GM13977 (cell line): ENCODE data around the gene FHL1.
"Not testable (repeated sequence)": the region's sequence is repeated elsewhere in the genome, so short reads cannot be mapped to it uniquely, and the experiment has no call there.

Source experiments
- DNase-seq: peaks from one replicate; pipeline ENCODE4 v3.0.0; 2012; ENCODE audit warnings: low spot score
- CTCF ChIP-seq: IDR thresholded peaks from 2 replicates; pipeline ENCODE4 v1.5.1; 2012; ENCODE audit warnings: mild to moderate bottlenecking, control low read depth; ENCODE audit not compliant: insufficient read depth; ENCODE audit errors: extremely low read depth, missing control alignments
- in situ Hi-C: fragments of 300-500 bp; cut with MboI; formaldehyde crosslinking; loops from one replicate; pipeline ENCODE4 v1.12.0; 2022; ENCODE audit warnings: low sequenced_read_pairs, low pct_unique_long_range_greater_than_20kb, mixed read lengths, inconsistent platforms; ENCODE audit not compliant: unreplicated experiment

Gene FHL1

DNA sequence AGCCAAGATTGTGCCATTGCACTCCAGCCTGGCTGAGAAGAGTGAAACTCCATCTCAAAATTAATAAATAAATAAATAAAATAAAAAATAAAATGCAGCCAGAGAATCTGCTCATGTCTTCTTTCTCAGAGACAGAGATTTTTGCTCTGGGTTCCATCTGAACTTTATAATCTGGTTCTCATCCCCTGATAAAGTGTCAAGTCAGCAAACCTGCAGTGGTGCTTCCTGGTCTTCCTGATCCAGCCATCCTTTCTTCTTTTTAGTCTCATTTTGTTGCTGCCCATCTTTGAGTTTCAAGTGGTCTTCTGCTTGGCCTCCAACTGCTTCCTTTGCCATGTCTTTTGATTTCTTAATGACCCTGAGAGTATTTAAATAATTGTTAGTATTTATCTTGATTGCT lies 79.7 kb downstream of the FHL1 start:
- in situ Hi-C loops: no loop called here
- no peak for TF ChIP-seq CTCF
- DNase-seq: no peak

GRCh38 chrX:136227948-136228838 lies 80.9 kb downstream of the FHL1 start:
- in situ Hi-C loops: no loop called here
- no peak for DNase-seq

GRCh38 chrX:136228839-136229207 lies 81.5 kb downstream of the FHL1 start:
- in situ Hi-C loops: no loop called here
- TF ChIP-seq CTCF: no peak
- DNase-seq: no peak

More at GRCh38 chrX:136227948-136228838, 80.9 kb downstream of the FHL1 start:
- TF ChIP-seq CTCF: no peak

GRCh38 chrX:136237074-136237473 lies 89.7 kb downstream of the FHL1 start:
- in situ Hi-C loops: no loop called here
- no peak for DNase-seq
- TF ChIP-seq CTCF: no peak

DNA sequence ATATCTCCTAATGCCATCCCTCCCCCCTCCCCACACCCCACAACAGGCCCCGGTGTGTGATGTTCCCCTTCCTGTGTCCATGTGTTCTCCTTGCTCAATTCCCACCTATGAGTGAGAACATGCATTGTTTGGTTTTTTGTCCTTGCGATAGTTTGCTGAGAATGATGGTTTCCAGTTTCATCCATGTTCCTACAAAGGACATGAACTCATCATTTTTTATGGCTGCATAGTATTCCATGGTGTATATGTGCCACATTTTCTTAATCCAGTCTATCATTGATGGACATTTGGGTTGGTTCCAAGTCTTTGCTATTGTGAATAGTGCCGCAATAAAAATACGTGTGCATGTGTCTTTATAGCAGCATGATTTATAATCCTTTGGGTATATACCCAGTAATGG lies 90.5 kb downstream of the FHL1 start:
- in situ Hi-C loops, DNase-seq: not testable (repeated sequence)

- TF ChIP-seq CTCF: no peak
- in situ Hi-C loops: no loop called here
- no peak for DNase-seq
These were observed 98.9 kb downstream of the FHL1 start for GRCh38 chrX:136246201-136246600.
